A549 (cell line): Measurements from ENCODE around the gene NAV3. TPM values are rescaled to one million over a fixed set of nuclear protein-coding genes. Genes with fewer than 3 reads are reported as not detected.
A peak's percentile ranks its signal among the peaks of the same experiment; 100 is the strongest.
"Not testable (repeated sequence)": the region's sequence is repeated elsewhere in the genome, so short reads cannot be mapped to it uniquely, and the experiment has no call there.

Experiments used
- ATAC-seq, 2 experiments: fragments of 200-7000 bp in 1 of 2; fragments of >200 bp in 1 of 2; cut with Nextera tagmentation in 1 of 2; cut with Tn5 transposase in 1 of 2; 3 replicates each; pipeline versions ENCODE4 v1.8.0 to v1.9.1; 2018 to 2020; ENCODE audit warnings: mild to moderate bottlenecking in 1 of 2, moderate library complexity in 1 of 2
- CTCF ChIA-PET: fragments of 300-600 bp; sonication (Branson Sonifier 250); formaldehyde crosslinking; extraction: SDS; loops from one replicate; lab custom pipeline; 2021; ENCODE audit warnings: antibody characterized with exemption, inconsistent platforms; lab: Yijun Ruan, JAX
- POLR2A ChIA-PET: fragments of 350-600 bp; formaldehyde crosslinking; extraction: SDS; loops from one replicate; lab custom pipeline; 2021; ENCODE audit warnings: antibody characterized with exemption, inconsistent platforms; lab: Yijun Ruan, JAX
- DNase-seq, 2 experiments: peaks; one replicate each; pipeline versions ENCODE4 v3.0.0 to v3.0.0-alpha.2; 2011 to 2016; ENCODE audit warnings: low read depth in 1 of 2, low spot score in 1 of 2
- FAIRE-seq: peaks from 2 replicates; lab custom pipeline; 2011; peaks lifted over from hg19 to GRCh38; lab: Jason Lieb, UNC
- H3K27ac ChIP-seq, 2 experiments: fragments of >200 bp; sonication (Bioruptor Twin); formaldehyde crosslinking; 3 replicates each; pipeline ENCODE4 v1.5.1; 2016 to 2017
- H3K4me1 ChIP-seq: fragments of >200 bp; sonication (Bioruptor Twin); formaldehyde crosslinking; 3 replicates; pipeline ENCODE4 v1.6.1; 2016
- H3K4me2 ChIP-seq: fragments of >200 bp; sonication (Bioruptor Twin); formaldehyde crosslinking; 3 replicates; pipeline ENCODE4 v1.6.1; 2016
- H3K4me3 ChIP-seq: fragments of >200 bp; sonication (Bioruptor Twin); formaldehyde crosslinking; 3 replicates; pipeline ENCODE4 v1.5.1; 2016
- H3K9me3 ChIP-seq: fragments of >200 bp; sonication (Bioruptor Twin); formaldehyde crosslinking; 3 replicates; pipeline ENCODE4 v1.6.1; 2016
- BHLHE40 ChIP-seq: IDR thresholded peaks from 2 replicates; pipeline ENCODE4 v1.6.1; 2012; ENCODE audit warnings: low read depth, low read length, inconsistent platforms
- CHD2 ChIP-seq: fragments of 150-350 bp; IDR thresholded peaks from 2 replicates; pipeline ENCODE4 v1.6.1; 2014; ENCODE audit warnings: low read length; ENCODE audit not compliant: partially characterized antibody
- EHMT2 ChIP-seq: fragments of 200-600 bp; sonication (generic); IDR thresholded peaks from 2 replicates; pipeline ENCODE4 v1.6.1; 2016; ENCODE audit warnings: antibody characterized with exemption, low read depth, mild to moderate bottlenecking, moderate library complexity
- ESRRA ChIP-seq: fragments of 150-350 bp; IDR thresholded peaks from 2 replicates; pipeline ENCODE4 v1.6.1; 2014; ENCODE audit warnings: mild to moderate bottlenecking, low read length, borderline replicate concordance
- GATA3 ChIP-seq: IDR thresholded peaks from 2 replicates; pipeline ENCODE4 v1.6.1; 2012; ENCODE audit warnings: borderline replicate concordance
- HEYL ChIP-seq: fragments of 250-450 bp; sonication (Bioruptor Pico); IDR thresholded peaks from 2 replicates; pipeline ENCODE4 v1.8.0; 2021; ENCODE audit warnings: mild to moderate bottlenecking, moderate library complexity
- JUN ChIP-seq, 2 experiments: fragments of >200 bp; sonication (Bioruptor Twin); formaldehyde crosslinking; IDR thresholded peaks; 2 replicates in 1 of 2; 3 replicates in 1 of 2; pipeline ENCODE4 v1.6.1; 2016 to 2017
- KDM5A ChIP-seq: fragments of 200-600 bp; sonication (generic); IDR thresholded peaks from 2 replicates; pipeline ENCODE4 v1.6.1; 2016; ENCODE audit warnings: antibody characterized with exemption, mild to moderate bottlenecking
- NR3C1 ChIP-seq: fragments of >200 bp; sonication (Bioruptor Twin); formaldehyde crosslinking; IDR thresholded peaks from 3 replicates; pipeline ENCODE4 v1.6.1; 2017
- PHF8 ChIP-seq: fragments of 200-600 bp; sonication (generic); IDR thresholded peaks from 2 replicates; pipeline ENCODE4 v1.6.1; 2016; ENCODE audit warnings: low read depth, mild to moderate bottlenecking, antibody characterized with exemption, moderate library complexity, borderline replicate concordance
- POLR2A ChIP-seq: IDR thresholded peaks from 2 replicates; pipeline ENCODE4 v1.6.1; 2012; ENCODE audit warnings: mild to moderate bottlenecking, low read length
- RAD21 ChIP-seq, 2 experiments: fragments of >200 bp in 1 of 2; sonication (Bioruptor Twin) in 1 of 2; formaldehyde crosslinking in 1 of 2; IDR thresholded peaks in 1 of 2; conservative IDR thresholded peaks in 1 of 2; 2 replicates in 1 of 2; 3 replicates in 1 of 2; pipeline ENCODE4 v1.6.1; 2012 to 2018; ENCODE audit warnings: inconsistent platforms in 1 of 2
- RARB ChIP-seq: fragments of 250-450 bp; sonication (Bioruptor Pico); IDR thresholded peaks from 2 replicates; pipeline ENCODE4 v1.8.0; 2021; ENCODE audit warnings: mild to moderate bottlenecking, moderate library complexity
- SMC3 ChIP-seq: fragments of >200 bp; sonication (Bioruptor Twin); formaldehyde crosslinking; IDR thresholded peaks from 3 replicates; pipeline ENCODE4 v1.6.1; 2018; ENCODE audit warnings: inconsistent platforms
- TFCP2L1 ChIP-seq: fragments of 250-450 bp; sonication (Bioruptor Pico); IDR thresholded peaks from 2 replicates; pipeline ENCODE4 v1.5.0; 2021; ENCODE audit warnings: mild to moderate bottlenecking
- ZC3H11A ChIP-seq: fragments of 450-650 bp; IDR thresholded peaks from 2 replicates; pipeline ENCODE4 v1.6.1; 2014; ENCODE audit warnings: antibody characterized with exemption, mild to moderate bottlenecking
- WGBS: methylation state at CpG from one replicate; pipeline ENCODE4 v1.1.6; 2017; ENCODE audit errors: missing lambda C conversion rate; 5-methylcytosine and 5-hydroxymethylcytosine counted together
- polyA plus RNA-seq, 4 experiments: library from polyadenylated mRNA; depleted of rRNA in 3 of 4; stranded (reverse); fragments of >200 nt; fragmentation: RNase III in 1 of 4; extraction: RNeasy Plus Mini Kit Qiagen cat#74134 plus additional on column Dnase treatment in 1 of 4; gene quantifications; 2 replicates in 3 of 4; 3 replicates in 1 of 4; pipeline ENCODE4 v1.2.3, GENCODE V29; 2011 to 2017
- TF ChIP-seq, protein P1 (sequence below): fragments of 200-600 bp; sonication (generic); IDR thresholded peaks from 2 replicates; pipeline ENCODE4 v1.6.1; 2016; ENCODE audit warnings: antibody characterized with exemption, mild to moderate bottlenecking, moderate library complexity
- TF ChIP-seq, protein P2 (sequence below): fragments of 450-650 bp; IDR thresholded peaks from 2 replicates; pipeline ENCODE4 v1.6.1; 2014; ENCODE audit warnings: antibody characterized with exemption
- TF ChIP-seq, protein P3 (sequence below): fragments of 250-450 bp; sonication (Bioruptor Pico); IDR thresholded peaks from 2 replicates; pipeline ENCODE4 v1.5.0; 2021; ENCODE audit warnings: mild to moderate bottlenecking, moderate library complexity, borderline replicate concordance
- TF ChIP-seq, protein P4 (sequence below): fragments of 250-450 bp; sonication (Bioruptor Pico); IDR thresholded peaks from 2 replicates; pipeline ENCODE4 v1.5.0; 2020; ENCODE audit warnings: low read depth, mild to moderate bottlenecking, moderate library complexity
- TF ChIP-seq, protein P5 (sequence below): fragments of 150-350 bp; IDR thresholded peaks from 2 replicates; pipeline ENCODE4 v1.6.1; 2014; ENCODE audit warnings: low read depth, mild to moderate bottlenecking, low read length

The NAV3 gene
- polyA plus RNA-seq, 2 of the 4 experiments (the other 2 are of a cell fraction) = 8.6 to 9.7 TPM

DNA sequence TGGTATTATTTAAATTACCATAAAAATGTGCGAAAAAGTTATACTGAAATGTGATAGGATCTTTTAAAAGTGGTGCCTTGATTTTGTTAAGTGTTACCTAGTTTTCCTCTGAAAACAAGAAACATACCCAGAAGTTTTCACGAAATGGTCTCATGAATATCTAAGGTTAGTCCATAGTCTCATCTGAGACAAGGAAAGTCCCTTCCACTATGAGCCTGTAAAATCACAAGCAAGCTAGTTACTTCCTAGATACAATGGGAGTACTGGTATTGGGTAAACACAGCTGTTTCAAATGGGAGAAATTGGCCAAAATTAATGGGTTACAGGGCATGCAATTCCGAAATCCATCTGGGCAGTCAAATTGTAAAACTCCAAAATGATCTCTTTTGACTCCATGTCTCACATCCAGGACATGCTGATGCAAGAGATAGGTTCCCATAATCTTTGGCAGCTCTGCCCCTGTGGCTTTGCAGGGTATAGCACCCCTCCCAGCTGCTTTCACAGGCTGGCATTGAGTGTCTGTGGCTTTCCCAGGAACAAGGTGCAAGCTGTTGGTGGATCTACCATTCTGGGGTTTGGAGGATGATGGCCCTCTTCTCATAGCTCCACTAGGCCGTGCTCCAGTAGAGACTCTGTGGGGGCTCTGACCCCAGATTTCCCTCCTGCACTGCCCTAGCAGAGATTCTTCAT, 271.4 kb downstream of the NAV3 start:
- ChIA-PET POLR2A (no interaction called here), CTCF (interaction anchor here (0.9 kb wide), 1 partner anchor 8 kb away, joined by 3 read pairs; no protein-coding TSS in a partner anchor)
- H3K4me3 ChIP-seq = no peak overlapping the region
- 81% methylated on average over 4 of the region's 4 CpGs for WGBS
- FAIRE-seq = no peak
- peak in 1 of 2 experiments; percentile 32 for DNase-seq
- no peak for TF ChIP-seq ESRRA
- H3K27ac ChIP-seq = no peak overlapping the region
- peak in 1 of 2 experiments; percentile 59; a peak in 3 of 6 replicates for ATAC-seq
- no peaks in the 10 kb centered on the region for H3K4me1 ChIP-seq
- H3K4me2 ChIP-seq = no peak overlapping the region
- H3K9me3 ChIP-seq = no peaks in the 10 kb centered on the region

DNA sequence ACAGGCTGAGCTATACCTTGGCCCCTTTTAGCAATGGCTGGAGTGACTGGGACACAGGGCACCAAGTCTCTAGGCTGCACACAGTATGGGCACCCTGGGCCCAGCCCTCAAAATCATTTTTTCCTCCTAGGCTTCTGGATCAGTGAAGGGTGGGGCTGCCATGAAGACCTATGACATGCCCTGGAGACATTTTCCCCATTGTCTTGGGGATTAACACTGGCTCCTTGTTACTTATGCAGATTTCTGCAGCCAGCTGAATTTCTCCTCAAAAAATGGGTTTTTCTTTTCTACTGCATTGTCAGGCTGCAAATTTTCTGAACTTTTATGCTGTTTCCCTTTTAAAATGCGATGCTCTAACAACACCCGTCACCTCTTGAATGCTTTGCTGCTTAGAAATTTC, 272.1 kb downstream of the NAV3 start:
- CTCF ChIA-PET, H3K4me1 ChIP-seq, H3K4me3 ChIP-seq, POLR2A ChIA-PET, ATAC-seq, FAIRE-seq, DNase-seq, H3K27ac ChIP-seq, H3K4me2 ChIP-seq, H3K9me3 ChIP-seq: not testable (repeated sequence)
- WGBS = 88% methylated on average over 2 of the region's 2 CpGs

DNA sequence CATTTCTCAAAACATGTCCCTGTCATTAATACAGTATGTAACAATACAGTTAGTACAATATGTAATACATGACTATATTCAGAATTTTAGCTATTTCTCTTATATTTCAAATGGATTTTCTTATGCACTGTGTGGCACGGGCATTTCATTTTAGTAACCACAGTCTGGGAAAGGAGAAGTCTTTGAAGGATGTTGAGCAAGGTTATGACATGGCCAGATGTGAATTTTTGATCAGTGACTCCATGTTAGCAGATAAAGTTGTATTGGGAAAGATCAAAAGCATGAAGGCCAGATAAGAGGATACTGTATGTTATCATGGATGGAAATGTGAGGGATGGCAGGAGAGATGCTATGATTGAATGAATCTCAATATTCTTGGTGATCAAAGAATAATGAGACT, 285.2 kb downstream of the NAV3 start:
- CTCF ChIA-PET = no interaction called here
- Histone ChIP-seq H3K9me3 (peaks cover 10% of the 10 kb centered on the region; the same call in 2 of the 3 replicates), H3K4me2 (no peak overlapping the region), H3K4me3 (no peak overlapping the region)
- no peak for ATAC-seq
- POLR2A ChIA-PET = no interaction called here
- TF ChIP-seq BHLHE40 (no peak), NR3C1 (no peak), JUN (IDR thresholded peaks at IDR 0.05) (no peak), PHF8 (no peak), KDM5A (no peak), SMC3 (no peak), EHMT2 (no peak), RAD21 (conservative IDR thresholded peaks at IDR 0.05 in 1 of 2, IDR thresholded peaks at IDR 0.05 in 1 of 2) (no peak), POLR2A (no peak), TFCP2L1 (CRISPR knock-in tag) (no peak), GATA3 (no peak), RARB (CRISPR knock-in tag) (no peak)
- TF ChIP-seq, protein P1, sequence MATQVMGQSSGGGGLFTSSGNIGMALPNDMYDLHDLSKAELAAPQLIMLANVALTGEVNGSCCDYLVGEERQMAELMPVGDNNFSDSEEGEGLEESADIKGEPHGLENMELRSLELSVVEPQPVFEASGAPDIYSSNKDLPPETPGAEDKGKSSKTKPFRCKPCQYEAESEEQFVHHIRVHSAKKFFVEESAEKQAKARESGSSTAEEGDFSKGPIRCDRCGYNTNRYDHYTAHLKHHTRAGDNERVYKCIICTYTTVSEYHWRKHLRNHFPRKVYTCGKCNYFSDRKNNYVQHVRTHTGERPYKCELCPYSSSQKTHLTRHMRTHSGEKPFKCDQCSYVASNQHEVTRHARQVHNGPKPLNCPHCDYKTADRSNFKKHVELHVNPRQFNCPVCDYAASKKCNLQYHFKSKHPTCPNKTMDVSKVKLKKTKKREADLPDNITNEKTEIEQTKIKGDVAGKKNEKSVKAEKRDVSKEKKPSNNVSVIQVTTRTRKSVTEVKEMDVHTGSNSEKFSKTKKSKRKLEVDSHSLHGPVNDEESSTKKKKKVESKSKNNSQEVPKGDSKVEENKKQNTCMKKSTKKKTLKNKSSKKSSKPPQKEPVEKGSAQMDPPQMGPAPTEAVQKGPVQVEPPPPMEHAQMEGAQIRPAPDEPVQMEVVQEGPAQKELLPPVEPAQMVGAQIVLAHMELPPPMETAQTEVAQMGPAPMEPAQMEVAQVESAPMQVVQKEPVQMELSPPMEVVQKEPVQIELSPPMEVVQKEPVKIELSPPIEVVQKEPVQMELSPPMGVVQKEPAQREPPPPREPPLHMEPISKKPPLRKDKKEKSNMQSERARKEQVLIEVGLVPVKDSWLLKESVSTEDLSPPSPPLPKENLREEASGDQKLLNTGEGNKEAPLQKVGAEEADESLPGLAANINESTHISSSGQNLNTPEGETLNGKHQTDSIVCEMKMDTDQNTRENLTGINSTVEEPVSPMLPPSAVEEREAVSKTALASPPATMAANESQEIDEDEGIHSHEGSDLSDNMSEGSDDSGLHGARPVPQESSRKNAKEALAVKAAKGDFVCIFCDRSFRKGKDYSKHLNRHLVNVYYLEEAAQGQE = no peak
- TF ChIP-seq, protein P2, sequence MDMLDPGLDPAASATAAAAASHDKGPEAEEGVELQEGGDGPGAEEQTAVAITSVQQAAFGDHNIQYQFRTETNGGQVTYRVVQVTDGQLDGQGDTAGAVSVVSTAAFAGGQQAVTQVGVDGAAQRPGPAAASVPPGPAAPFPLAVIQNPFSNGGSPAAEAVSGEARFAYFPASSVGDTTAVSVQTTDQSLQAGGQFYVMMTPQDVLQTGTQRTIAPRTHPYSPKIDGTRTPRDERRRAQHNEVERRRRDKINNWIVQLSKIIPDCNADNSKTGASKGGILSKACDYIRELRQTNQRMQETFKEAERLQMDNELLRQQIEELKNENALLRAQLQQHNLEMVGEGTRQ = no peak
- TF ChIP-seq, all 56 proteins: peak for 0
- WGBS = 33% methylated on average over 1 of the region's 1 CpG
- no peak for FAIRE-seq
- Histone ChIP-seq H3K27ac (no peak overlapping the region), H3K4me1 (no peaks in the 10 kb centered on the region)
- no peak for DNase-seq

DNA sequence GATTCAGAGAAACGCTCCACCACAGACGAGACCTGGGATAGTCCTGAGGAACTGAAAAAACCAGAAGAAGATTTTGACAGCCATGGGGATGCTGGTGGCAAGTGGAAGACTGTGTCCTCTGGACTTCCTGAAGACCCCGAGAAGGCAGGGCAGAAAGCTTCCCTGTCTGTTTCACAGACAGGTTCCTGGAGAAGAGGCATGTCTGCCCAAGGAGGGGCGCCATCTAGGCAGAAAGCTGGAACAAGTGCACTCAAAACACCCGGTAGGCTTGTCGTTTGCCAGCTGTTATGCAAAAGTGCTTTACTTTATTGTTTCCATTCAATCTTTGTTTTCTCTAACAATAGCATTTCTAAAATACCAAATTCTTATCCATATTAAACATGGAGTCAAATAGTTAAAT, 287.3 kb downstream of the NAV3 start:
- CTCF ChIA-PET = interaction anchor here (0.6 to 2.0 kb wide), 5 partner anchors 28 to 1194 kb away, joined by 3 to 5 read pairs (median 3); no protein-coding TSS in a partner anchor
- WGBS = 83% methylated on average over 6 of the region's 6 CpGs
- no peaks in the 10 kb centered on the region for H3K4me1 ChIP-seq
- ATAC-seq (peak in 1 of 2 experiments; percentile 54; a peak in 2 of 6 replicates), DNase-seq (peak in 1 of 2 experiments; percentile 16), FAIRE-seq (no peak)
- no peak overlapping the region for H3K27ac ChIP-seq
- no peak overlapping the region for H3K4me3 ChIP-seq
- H3K4me2 ChIP-seq = no peak overlapping the region
- peaks cover 5% of the 10 kb centered on the region; the same call in 2 of the 3 replicates for H3K9me3 ChIP-seq
- POLR2A ChIA-PET = no interaction called here
- TF ChIP-seq, protein P3, sequence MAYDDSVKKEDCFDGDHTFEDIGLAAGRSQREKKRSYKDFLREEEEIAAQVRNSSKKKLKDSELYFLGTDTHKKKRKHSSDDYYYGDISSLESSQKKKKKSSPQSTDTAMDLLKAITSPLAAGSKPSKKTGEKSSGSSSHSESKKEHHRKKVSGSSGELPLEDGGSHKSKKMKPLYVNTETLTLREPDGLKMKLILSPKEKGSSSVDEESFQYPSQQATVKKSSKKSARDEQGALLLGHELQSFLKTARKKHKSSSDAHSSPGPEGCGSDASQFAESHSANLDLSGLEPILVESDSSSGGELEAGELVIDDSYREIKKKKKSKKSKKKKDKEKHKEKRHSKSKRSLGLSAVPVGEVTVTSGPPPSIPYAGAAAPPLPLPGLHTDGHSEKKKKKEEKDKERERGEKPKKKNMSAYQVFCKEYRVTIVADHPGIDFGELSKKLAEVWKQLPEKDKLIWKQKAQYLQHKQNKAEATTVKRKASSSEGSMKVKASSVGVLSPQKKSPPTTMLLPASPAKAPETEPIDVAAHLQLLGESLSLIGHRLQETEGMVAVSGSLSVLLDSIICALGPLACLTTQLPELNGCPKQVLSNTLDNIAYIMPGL (CRISPR knock-in tag) = no peak
- TF ChIP-seq, protein P4, sequence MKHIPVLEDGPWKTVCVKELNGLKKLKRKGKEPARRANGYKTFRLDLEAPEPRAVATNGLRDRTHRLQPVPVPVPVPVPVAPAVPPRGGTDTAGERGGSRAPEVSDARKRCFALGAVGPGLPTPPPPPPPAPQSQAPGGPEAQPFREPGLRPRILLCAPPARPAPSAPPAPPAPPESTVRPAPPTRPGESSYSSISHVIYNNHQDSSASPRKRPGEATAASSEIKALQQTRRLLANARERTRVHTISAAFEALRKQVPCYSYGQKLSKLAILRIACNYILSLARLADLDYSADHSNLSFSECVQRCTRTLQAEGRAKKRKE (CRISPR knock-in tag) = no peak
- TF ChIP-seq HEYL (CRISPR knock-in tag) (no peak), ZC3H11A (no peak), EHMT2 (no peak), CHD2 (no peak), BHLHE40 (no peak)
- TF ChIP-seq, protein P5, sequence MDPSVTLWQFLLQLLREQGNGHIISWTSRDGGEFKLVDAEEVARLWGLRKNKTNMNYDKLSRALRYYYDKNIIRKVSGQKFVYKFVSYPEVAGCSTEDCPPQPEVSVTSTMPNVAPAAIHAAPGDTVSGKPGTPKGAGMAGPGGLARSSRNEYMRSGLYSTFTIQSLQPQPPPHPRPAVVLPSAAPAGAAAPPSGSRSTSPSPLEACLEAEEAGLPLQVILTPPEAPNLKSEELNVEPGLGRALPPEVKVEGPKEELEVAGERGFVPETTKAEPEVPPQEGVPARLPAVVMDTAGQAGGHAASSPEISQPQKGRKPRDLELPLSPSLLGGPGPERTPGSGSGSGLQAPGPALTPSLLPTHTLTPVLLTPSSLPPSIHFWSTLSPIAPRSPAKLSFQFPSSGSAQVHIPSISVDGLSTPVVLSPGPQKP = no peak
